Measurements from ENCODE around the gene COL23A1. TPM values are rescaled to one million over a fixed set of nuclear protein-coding genes. Genes with fewer than 3 reads are reported as not detected.
"Not testable (repeated sequence)": the region's sequence is repeated elsewhere in the genome, so short reads cannot be mapped to it uniquely, and the experiment has no call there.

The COL23A1 gene
- total RNA-seq, 2 donors from 2014 or later: 0.17 to 0.19 TPM

DNA sequence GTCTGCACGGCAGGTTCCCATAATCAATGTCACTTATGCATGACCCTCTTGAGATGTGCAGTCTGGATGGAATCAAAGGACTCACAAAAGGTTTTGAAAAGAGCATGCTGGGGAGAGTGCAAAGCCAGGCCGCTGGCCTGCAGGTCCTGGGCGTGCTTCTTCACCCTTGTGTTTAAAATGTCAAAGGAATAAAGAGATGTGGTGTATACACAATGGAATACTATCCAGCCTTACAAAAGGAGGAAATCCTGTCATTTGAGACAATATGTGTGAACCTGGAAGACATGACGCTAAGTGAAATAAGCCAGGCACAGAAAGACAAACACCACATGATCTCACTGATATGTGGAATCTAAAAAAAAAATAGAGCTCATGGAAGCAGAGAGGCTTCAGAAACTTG, 220.1 kb downstream of the COL23A1 start:
- Mint-ChIP-seq H3K27ac (no peak overlapping the region), H3K9me3 (no peaks in the 10 kb centered on the region), H3K36me3 (no peaks in the 10 kb centered on the region), H3K27me3 (peaks cover 5 to 7% of the 10 kb centered on the region in 2 donors), H3K4me3 (no peak overlapping the region), H3K4me1 (ENCODE audit: low read depth in 2 of 2) (no peaks in the 10 kb centered on the region)
- ATAC-seq (no peak), DNase-seq (ENCODE audit: low spot score) (no peak)

DNA sequence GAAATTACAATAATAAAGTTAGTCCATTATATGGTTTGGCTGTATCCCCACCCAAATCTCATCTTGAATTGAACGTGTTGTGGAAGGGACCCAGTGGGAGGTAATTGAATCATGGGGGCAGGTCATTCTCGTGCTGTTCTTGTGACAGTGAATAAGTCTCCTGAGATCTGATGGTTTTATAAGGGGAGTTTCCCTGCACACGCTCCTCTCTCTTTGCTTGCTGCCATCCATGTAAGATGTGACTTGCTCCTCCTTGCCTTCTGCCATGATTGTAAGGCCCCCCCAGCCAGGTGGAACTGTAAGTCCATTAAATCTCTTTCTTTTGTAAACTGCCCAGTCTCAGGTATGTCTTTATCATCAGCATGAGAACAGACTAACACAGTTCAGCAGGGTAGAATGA, 220.7 kb downstream of the COL23A1 start:
- not testable (repeated sequence) for H3K9me3 Mint-ChIP-seq; ATAC-seq; H3K27ac Mint-ChIP-seq; H3K4me1 Mint-ChIP-seq (ENCODE audit: low read depth in 2 of 2); H3K4me3 Mint-ChIP-seq; H3K27me3 Mint-ChIP-seq; H3K36me3 Mint-ChIP-seq
- DNase-seq (ENCODE audit: low spot score): peak; percentile 15

DNA sequence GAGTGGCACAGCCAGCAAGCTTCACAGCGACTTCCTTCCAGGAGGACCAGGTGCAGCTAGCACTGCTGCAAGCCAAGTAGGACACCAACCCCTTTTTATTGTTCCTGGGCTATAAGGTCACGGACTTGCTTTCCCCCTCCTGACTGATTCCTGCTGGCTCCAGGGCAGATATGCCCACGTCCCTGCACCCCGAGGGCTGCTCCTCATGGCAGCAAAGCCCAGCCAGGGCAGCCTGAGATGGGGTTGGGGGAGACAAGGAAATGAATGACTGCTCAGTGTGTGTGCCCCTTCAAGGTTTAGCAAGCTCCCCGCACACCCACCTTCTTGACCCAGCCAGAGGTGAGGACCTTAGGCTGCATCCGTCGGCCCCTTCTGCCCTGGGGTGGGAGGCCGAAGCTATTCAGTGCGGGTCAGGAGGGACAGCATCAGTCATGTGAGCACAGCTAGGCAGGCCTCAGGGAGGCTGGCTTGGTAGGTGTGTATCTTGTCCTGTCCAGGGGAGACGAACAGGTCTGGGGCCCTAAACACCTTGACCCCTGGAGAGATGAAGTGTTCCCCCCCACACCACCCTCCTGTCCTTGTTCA, 221.4 kb downstream of the COL23A1 start:
- H3K4me1 Mint-ChIP-seq (ENCODE audit: low read depth in 2 of 2): peaks cover 0 to 5% of the 10 kb centered on the region in 2 donors
- ATAC-seq (no peak), DNase-seq (ENCODE audit: low spot score) (peak; percentile 44)
- H3K36me3 Mint-ChIP-seq: no peaks in the 10 kb centered on the region
- H3K9me3 Mint-ChIP-seq: no peaks in the 10 kb centered on the region
- no peak overlapping the region for H3K27ac Mint-ChIP-seq
- H3K4me3 Mint-ChIP-seq: no peak overlapping the region
- peaks cover 5 to 7% of the 10 kb centered on the region in 2 donors for H3K27me3 Mint-ChIP-seq

GRCh38 chr5:178368274-178368673, 221.9 kb downstream of the COL23A1 start:
- DNase-seq (ENCODE audit: low spot score): peak; percentile 28
- Mint-ChIP-seq H3K4me1 (ENCODE audit: low read depth in 2 of 2) (peaks cover 0 to 5% of the 10 kb centered on the region in 2 donors), H3K27ac (no peak overlapping the region), H3K36me3 (no peaks in the 10 kb centered on the region), H3K4me3 (no peak overlapping the region), H3K27me3 (peaks cover 5 to 7% of the 10 kb centered on the region in 2 donors), H3K9me3 (no peaks in the 10 kb centered on the region)
- no peak for ATAC-seq

DNA sequence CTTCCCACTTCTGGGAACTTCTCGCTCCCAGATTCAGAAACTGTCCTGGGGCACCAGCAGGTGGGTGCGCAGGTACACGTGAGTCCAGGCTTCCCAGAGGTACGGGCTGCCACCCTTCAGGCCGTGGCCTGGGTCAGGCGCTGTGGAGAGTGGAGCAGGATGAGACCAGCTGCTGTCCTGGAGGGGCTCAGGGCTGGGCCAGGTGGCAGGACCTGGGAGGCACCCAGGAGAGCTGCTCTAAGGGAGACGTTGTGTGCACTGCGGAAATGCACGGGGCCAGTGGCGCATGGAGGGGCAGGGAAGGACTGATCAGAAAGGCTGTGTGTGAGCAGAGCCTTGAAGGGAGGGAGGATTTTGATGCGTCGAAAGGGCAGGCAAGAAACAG, 222.5 kb downstream of the COL23A1 start:
- Mint-ChIP-seq H3K36me3 (no peaks in the 10 kb centered on the region), H3K9me3 (no peaks in the 10 kb centered on the region), H3K4me1 (ENCODE audit: low read depth in 2 of 2) (peaks cover 0 to 5% of the 10 kb centered on the region in 2 donors), H3K27ac (no peak overlapping the region), H3K4me3 (no peak overlapping the region), H3K27me3 (peaks cover 5 to 7% of the 10 kb centered on the region in 2 donors)
- peak; percentile 38 for DNase-seq (ENCODE audit: low spot score)
- ATAC-seq: no peak

DNA sequence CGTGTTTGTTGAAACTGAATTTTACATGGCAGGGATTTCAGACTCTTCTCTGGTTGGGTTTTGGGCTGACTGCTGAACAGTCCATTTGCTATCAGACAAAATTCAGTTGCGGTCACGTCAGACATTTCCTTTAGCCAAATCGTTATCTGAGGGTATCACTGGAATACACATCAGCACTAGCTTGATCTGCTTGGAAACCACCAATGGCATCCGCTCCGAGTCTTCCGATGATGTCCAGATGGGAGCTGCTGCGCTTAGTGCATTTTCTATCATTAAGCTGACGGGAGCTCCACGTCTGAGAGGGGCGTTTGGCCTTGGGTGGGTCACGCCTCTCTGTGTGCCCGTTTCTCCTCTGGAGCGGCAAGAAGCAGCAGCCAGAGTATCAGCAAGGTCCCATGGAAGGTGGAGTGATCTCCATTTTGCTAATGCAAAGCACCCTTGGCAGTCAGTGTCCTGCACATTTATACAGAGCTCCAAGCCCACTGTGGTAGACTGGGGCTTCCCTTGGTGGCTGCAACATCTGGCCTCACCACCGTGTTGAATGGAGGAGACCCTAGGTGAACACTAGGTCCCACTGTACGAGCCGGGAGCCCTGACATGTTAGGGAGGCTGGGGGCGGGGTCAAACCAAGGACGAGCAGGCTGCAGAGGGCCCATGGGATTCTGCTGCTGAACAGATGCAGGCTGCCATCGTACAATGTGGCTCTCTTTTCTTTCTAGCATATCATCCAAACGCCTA, 223.0 kb downstream of the COL23A1 start:
- ATAC-seq: no peak
- Mint-ChIP-seq H3K4me1 (ENCODE audit: low read depth in 2 of 2) (peaks cover 0 to 5% of the 10 kb centered on the region in 2 donors), H3K27ac (no peak overlapping the region), H3K36me3 (no peaks in the 10 kb centered on the region), H3K4me3 (no peak overlapping the region), H3K27me3 (peaks cover 3 to 6% of the 10 kb centered on the region in 2 donors), H3K9me3 (no peaks in the 10 kb centered on the region)
- DNase-seq (ENCODE audit: low spot score): peak; percentile 35

- ATAC-seq: no peak
- no peaks in the 10 kb centered on the region for H3K9me3 Mint-ChIP-seq
- peak; percentile 54 for DNase-seq (ENCODE audit: low spot score)
- peaks cover 0 to 5% of the 10 kb centered on the region in 2 donors for H3K4me1 Mint-ChIP-seq (ENCODE audit: low read depth in 2 of 2)
- no peak overlapping the region for H3K4me3 Mint-ChIP-seq
- H3K27ac Mint-ChIP-seq: no peak overlapping the region
- no peaks in the 10 kb centered on the region for H3K27me3 Mint-ChIP-seq
- no peaks in the 10 kb centered on the region for H3K36me3 Mint-ChIP-seq
These were observed 224.4 kb downstream of the COL23A1 start for GRCh38 chr5:178365501-178366440.

GRCh38 chr5:178364326-178364675, 225.9 kb downstream of the COL23A1 start:
- H3K27me3 Mint-ChIP-seq: no peaks in the 10 kb centered on the region
- ATAC-seq (no peak), DNase-seq (ENCODE audit: low spot score) (peak; percentile 34)
- no peak overlapping the region for H3K27ac Mint-ChIP-seq
- peaks cover 0 to 5% of the 10 kb centered on the region in 2 donors for H3K4me1 Mint-ChIP-seq (ENCODE audit: low read depth in 2 of 2)
- H3K9me3 Mint-ChIP-seq: no peaks in the 10 kb centered on the region
- no peaks in the 10 kb centered on the region for H3K36me3 Mint-ChIP-seq
- no peak overlapping the region for H3K4me3 Mint-ChIP-seq

DNA sequence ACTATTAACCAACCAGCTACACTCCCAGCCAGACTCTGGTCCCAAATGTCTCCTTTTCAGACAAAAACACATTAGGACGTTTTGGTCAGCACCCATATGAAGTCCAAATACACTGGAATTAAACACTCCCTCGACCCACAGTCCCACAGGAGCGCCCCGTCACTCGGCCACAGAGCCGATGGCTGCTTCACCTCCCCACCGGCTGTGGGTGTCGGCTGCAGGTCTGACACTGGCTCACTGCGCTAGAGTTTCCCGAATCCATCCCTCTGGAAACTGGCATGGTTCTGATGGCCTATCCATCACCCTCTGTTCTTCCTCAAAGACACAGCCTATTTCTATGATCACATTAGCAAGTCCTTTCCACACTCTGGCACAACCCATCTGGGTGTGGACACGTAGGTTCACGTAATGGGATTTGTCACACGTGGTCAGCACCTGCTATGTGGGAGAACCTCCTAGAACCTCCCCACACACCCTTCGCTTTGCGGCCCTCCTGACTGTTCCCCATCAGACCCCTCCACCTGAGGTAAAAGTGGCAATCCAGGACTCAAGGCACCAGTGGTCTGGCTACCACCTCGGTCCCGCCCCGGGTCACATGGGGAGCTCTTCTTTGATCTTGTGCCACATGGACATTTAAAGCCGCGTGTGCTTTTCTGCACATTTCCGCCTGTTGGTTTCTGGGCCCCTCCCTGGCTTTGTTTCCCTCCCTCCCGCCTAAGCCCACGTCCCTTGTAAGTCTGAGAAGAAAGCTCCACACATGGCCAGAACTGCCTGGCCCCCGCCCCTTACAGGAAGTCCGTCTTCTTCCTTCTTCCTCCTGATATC, 226.5 kb downstream of the COL23A1 start:
- H3K9me3 Mint-ChIP-seq: no peaks in the 10 kb centered on the region
- no peak overlapping the region for H3K27ac Mint-ChIP-seq
- ATAC-seq (no peak), DNase-seq (ENCODE audit: low spot score) (peak; percentile 54)
- H3K4me1 Mint-ChIP-seq (ENCODE audit: low read depth in 2 of 2): peaks cover 0 to 5% of the 10 kb centered on the region in 2 donors
- H3K36me3 Mint-ChIP-seq: no peaks in the 10 kb centered on the region
- no peaks in the 10 kb centered on the region for H3K27me3 Mint-ChIP-seq
- no peak overlapping the region for H3K4me3 Mint-ChIP-seq

GRCh38 chr5:178361657-178362445, 228.3 kb downstream of the COL23A1 start:
- H3K4me1 Mint-ChIP-seq (ENCODE audit: low read depth in 2 of 2): peaks cover 11% of the 10 kb centered on the region in 2 donors
- ATAC-seq (no peak), DNase-seq (ENCODE audit: low spot score) (peak; percentile 23)
- peaks cover 0 to 13% of the 10 kb centered on the region in 2 donors for H3K27me3 Mint-ChIP-seq
- no peak overlapping the region for H3K27ac Mint-ChIP-seq
- H3K36me3 Mint-ChIP-seq: no peaks in the 10 kb centered on the region
- no peak overlapping the region for H3K4me3 Mint-ChIP-seq
- peaks cover 6% of the 10 kb centered on the region for H3K9me3 Mint-ChIP-seq

GRCh38 chr5:178360926-178361235, 229.3 kb downstream of the COL23A1 start:
- no peak for DNase-seq (ENCODE audit: low spot score)
- Mint-ChIP-seq H3K4me1 (ENCODE audit: low read depth in 2 of 2) (peaks cover 11 to 15% of the 10 kb centered on the region in 2 donors), H3K4me3 (no peak overlapping the region), H3K27me3 (peaks cover 4 to 21% of the 10 kb centered on the region in 2 donors), H3K9me3 (peaks cover 6% of the 10 kb centered on the region), H3K36me3 (no peaks in the 10 kb centered on the region), H3K27ac (no peak overlapping the region)
- ATAC-seq: no peak

GRCh38 chr5:178360222-178360925, 229.8 kb downstream of the COL23A1 start:
- peak; percentile 56 for DNase-seq (ENCODE audit: low spot score)
- no peak for ATAC-seq
- Mint-ChIP-seq H3K4me1 (ENCODE audit: low read depth in 2 of 2) (peaks cover 11 to 15% of the 10 kb centered on the region in 2 donors), H3K4me3 (no peak overlapping the region), H3K27ac (no peak overlapping the region), H3K27me3 (peaks cover 4 to 24% of the 10 kb centered on the region in 2 donors), H3K36me3 (no peaks in the 10 kb centered on the region), H3K9me3 (peaks cover 6% of the 10 kb centered on the region)
